ENCODE data around the gene DUSP19. TPM values are rescaled to one million over a fixed set of nuclear protein-coding genes. Genes with fewer than 3 reads are reported as not detected.

Gene DUSP19
- total and polyA plus RNA-seq, 2 of the 13 experiments (the other 11 are each of a cell fraction or from before 2014, with no cell fraction given) = 1.3 to 1.9 TPM

- no peak; the same call in 1 of the 2 replicates for TF ChIP-seq ARID3A (IDR thresholded peaks at IDR 0.05; ENCODE audit: low read depth, low read length)
- peak; percentile 30; the same call in 1 of the 2 replicates for TF ChIP-seq ZNF766 (CRISPR knock-in tag; IDR thresholded peaks at IDR 0.05; ENCODE audit: borderline replicate concordance)
- peak; percentile 62; the same call in 1 of the 2 replicates for TF ChIP-seq ZBTB43 (CRISPR knock-in tag; conservative IDR thresholded peaks at IDR 0.05)
- TF ChIP-seq TRAFD1 (CRISPR knock-in tag; IDR thresholded peaks at IDR 0.05; ENCODE audit: borderline replicate concordance) = no peak
- TF ChIP-seq ZNF160 (CRISPR knock-in tag; IDR thresholded peaks at IDR 0.05) = peak; percentile 7; the same call in 1 of the 2 replicates
- TF ChIP-seq ETV6 (CRISPR knock-in tag; conservative IDR thresholded peaks at IDR 0.05) = peak; percentile 65; the same call in 1 of the 2 replicates
- TF ChIP-seq ZSCAN30 (CRISPR knock-in tag; IDR thresholded peaks at IDR 0.05) = peak; percentile 21; the same call in 1 of the 2 replicates
- TF ChIP-seq CENPBD1 (CRISPR knock-in tag; IDR thresholded peaks at IDR 0.05; ENCODE audit: borderline replicate concordance, low read depth) = 0 out of 2 replicates have a peak, but pooled peaks have one; percentile 90
- TF ChIP-seq ZNF296 (CRISPR knock-in tag; conservative IDR thresholded peaks at IDR 0.05) = peak; percentile 90; the same call in 1 of the 2 replicates
- peak; percentile 25; the same call in 1 of the 2 replicates for TF ChIP-seq ZNF746 (CRISPR knock-in tag; IDR thresholded peaks at IDR 0.05)
- 0 out of 2 replicates have a peak, but pooled peaks have one; percentile 76 for TF ChIP-seq ZNF556 (CRISPR knock-in tag; IDR thresholded peaks at IDR 0.05; ENCODE audit: borderline replicate concordance)
- 0 out of 2 replicates have a peak, but pooled peaks have one; percentile 10 for TF ChIP-seq CHD2 (IDR thresholded peaks at IDR 0.05; ENCODE audit: low read depth, low read length)
- 0 out of 2 replicates have a peak, but pooled peaks have one; percentile 29 for TF ChIP-seq RCOR2 (CRISPR knock-in tag; IDR thresholded peaks at IDR 0.05)
- TF ChIP-seq RAD21 (CRISPR knock-in tag; IDR thresholded peaks at IDR 0.05) = 0 out of 2 replicates have a peak, but pooled peaks have one; percentile 15
- TF ChIP-seq EHMT2 (IDR thresholded peaks at IDR 0.05; ENCODE audit: borderline replicate concordance, low read depth, low read length) = peak; percentile 98
- TF ChIP-seq NR1H2 (CRISPR knock-in tag; IDR thresholded peaks at IDR 0.05; ENCODE audit: borderline replicate concordance, low read depth) = peak; percentile 68; the same call in 1 of the 2 replicates
- TF ChIP-seq PLRG1 (conservative IDR thresholded peaks at IDR 0.05) = no peak
- no peak for TF ChIP-seq ZNF577 (CRISPR knock-in tag; IDR thresholded peaks at IDR 0.05; ENCODE audit: borderline replicate concordance, low read depth)
- TF ChIP-seq SKIL (CRISPR knock-in tag; IDR thresholded peaks at IDR 0.05; ENCODE audit: borderline replicate concordance) = peak; percentile 64; the same call in 1 of the 2 replicates
- TF ChIP-seq NFKBIZ (CRISPR knock-in tag; IDR thresholded peaks at IDR 0.05) = peak; percentile 79
- peak; percentile 96; the same call in 1 of the 2 replicates for TF ChIP-seq NRL (CRISPR knock-in tag; IDR thresholded peaks at IDR 0.05; ENCODE audit: borderline replicate concordance)
Observed at GRCh38 chr2:183124222-183124956, 45.8 kb downstream of the DUSP19 start, which contains the start of gene NUP35 (continued).
